ENCODE results near the gene ASB3. TPM values are rescaled to one million over a fixed set of nuclear protein-coding genes. Genes with fewer than 3 reads are reported as not detected.
A peak's percentile ranks its signal among the peaks of the same experiment; 100 is the strongest.

Gene ASB3
- total and polyA plus RNA-seq, 5 donors: 8.2 to 18.0 (median 15.5) TPM

DNA sequence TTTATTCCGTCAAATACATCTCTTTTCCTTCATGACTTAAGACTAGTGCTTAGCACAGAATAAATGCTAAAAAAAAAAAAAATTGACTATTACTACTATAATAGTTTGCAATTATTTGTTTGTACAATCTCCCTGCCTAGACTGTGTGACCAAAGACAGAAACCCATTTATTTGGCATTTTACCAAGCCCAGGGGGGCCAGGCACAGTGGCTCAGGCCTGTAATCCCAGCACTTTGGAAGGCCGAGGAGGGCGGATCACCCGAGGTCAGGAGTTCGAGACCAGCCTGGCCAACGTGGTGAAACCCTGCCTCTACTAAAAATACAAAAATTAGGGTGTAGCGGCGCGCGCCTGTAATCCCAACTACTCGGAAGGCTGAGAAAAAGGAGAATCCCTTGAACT, 1.4 kb downstream of the ASB3 start:
- DNase-seq (no peak), ATAC-seq (no peak)
- Histone ChIP-seq H3K27me3 (ENCODE audit: control insufficient read depth, insufficient read depth) (no peaks in the 10 kb centered on the region), H3K27ac (ENCODE audit: low read length) (no peak overlapping the region), H3K4me1 (ENCODE audit: control insufficient read depth, insufficient read depth, low read length) (peaks cover 1% of the 10 kb centered on the region), H3K4me3 (ENCODE audit: low read length) (no peak overlapping the region), H3K9me3 (ENCODE audit: control insufficient read depth, low read length) (no peaks in the 10 kb centered on the region)
- 56% methylated on average over 11 of the region's 11 CpGs for WGBS
- intact Hi-C loops (cut with DNase I): no loop called here

- H3K27me3 ChIP-seq (ENCODE audit: control insufficient read depth, insufficient read depth): no peaks in the 10 kb centered on the region
- H3K4me3 ChIP-seq (ENCODE audit: low read length): no peak overlapping the region
- ATAC-seq (no peak), DNase-seq (no peak)
- no peak overlapping the region for H3K27ac ChIP-seq (ENCODE audit: low read length)
- peaks cover 1% of the 10 kb centered on the region for H3K4me1 ChIP-seq (ENCODE audit: control insufficient read depth, insufficient read depth, low read length)
- no peaks in the 10 kb centered on the region for H3K9me3 ChIP-seq (ENCODE audit: control insufficient read depth, low read length)
- intact Hi-C loops (cut with DNase I): no loop called here
Measured at GRCh38 chr2:53784436-53784835, 2.3 kb downstream of the ASB3 start.

DNA sequence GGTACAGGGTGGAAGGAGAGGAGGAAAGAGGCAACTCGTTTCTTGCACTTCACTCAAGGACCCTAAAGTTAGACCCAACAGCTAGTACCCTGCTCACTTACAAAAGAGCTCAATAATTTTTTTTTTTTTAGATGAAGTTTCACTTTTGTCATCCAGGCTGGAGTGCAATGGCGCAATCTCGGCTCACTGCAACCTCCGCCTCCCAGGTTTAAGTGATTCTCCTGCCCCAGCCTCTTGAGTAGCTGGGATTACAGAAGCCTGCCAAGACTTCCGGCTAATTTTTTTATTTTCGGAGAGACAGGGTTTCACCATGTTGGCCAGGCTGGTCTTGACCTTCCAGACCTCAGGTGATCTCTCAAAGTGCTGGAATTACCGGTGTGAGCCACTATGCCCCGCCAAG, 4.1 kb downstream of the ASB3 start:
- H3K27ac ChIP-seq (ENCODE audit: low read length): no peak overlapping the region
- 80% methylated on average over 8 of the region's 8 CpGs for WGBS
- intact Hi-C loops (cut with DNase I): no loop called here
- DNase-seq (no peak), ATAC-seq (no peak)
- H3K9me3 ChIP-seq (ENCODE audit: control insufficient read depth, low read length): no peaks in the 10 kb centered on the region
- peaks cover 1% of the 10 kb centered on the region for H3K4me1 ChIP-seq (ENCODE audit: control insufficient read depth, insufficient read depth, low read length)
- H3K4me3 ChIP-seq (ENCODE audit: low read length): no peak overlapping the region
- no peaks in the 10 kb centered on the region for H3K27me3 ChIP-seq (ENCODE audit: control insufficient read depth, insufficient read depth)

DNA sequence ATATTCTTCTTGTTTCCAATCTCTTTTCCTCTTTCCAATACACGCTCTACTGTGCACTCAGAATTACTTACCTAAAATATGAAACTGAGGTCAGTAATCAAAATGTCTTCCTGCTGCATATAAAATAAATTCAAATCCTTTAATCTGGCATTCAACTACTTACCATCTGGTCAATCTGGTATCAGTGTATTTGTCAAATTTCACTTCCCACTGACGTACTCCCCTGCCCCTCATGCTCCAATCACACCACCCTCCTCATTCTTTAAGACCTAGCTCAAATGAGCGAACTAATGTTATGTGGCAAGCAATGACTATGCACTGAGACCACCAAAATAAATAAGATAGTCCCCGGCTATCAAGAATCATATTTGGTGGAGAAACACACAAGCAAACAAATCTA, 6.7 kb downstream of the ASB3 start:
- no peak overlapping the region for H3K27ac ChIP-seq (ENCODE audit: low read length)
- no peaks in the 10 kb centered on the region for H3K4me1 ChIP-seq (ENCODE audit: control insufficient read depth, insufficient read depth, low read length)
- intact Hi-C loops (cut with DNase I): no loop called here
- 91% methylated on average over 4 of the region's 4 CpGs for WGBS
- DNase-seq: no peak
- no peak overlapping the region for H3K4me3 ChIP-seq (ENCODE audit: low read length)
- no peak for ATAC-seq
- H3K9me3 ChIP-seq (ENCODE audit: control insufficient read depth, low read length): no peaks in the 10 kb centered on the region
- H3K27me3 ChIP-seq (ENCODE audit: control insufficient read depth, insufficient read depth): no peaks in the 10 kb centered on the region

DNA sequence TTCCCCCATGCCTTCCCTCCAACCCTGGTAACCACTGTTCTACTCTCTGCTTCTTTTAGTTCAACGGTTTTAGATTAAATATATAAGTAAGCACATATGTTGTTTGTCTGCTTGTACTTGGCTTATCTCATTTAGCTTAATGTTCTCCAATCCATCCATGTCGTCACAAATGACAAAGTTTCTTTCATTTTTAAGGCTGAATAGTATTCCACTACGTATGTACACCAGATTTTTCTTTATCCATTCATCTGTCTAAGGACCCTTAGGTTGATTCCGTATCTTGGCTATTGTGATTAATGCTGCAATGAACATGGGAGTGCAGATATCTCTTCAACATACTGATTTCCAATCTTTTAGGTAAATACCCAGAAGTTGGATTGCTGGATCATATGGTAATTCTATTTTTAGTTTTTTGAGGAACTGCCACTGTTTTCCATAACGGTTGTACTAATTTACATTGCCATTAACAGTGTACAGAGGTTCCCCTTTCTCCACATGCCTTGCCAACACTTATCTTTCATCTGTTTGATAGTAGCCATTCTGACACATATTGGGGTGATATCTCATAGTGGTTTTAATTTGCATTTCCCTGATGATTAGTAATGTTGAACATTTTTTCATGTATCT, 8.1 kb downstream of the ASB3 start:
- H3K27ac ChIP-seq (ENCODE audit: low read length): no peak overlapping the region
- ATAC-seq: no peak
- H3K4me1 ChIP-seq (ENCODE audit: control insufficient read depth, insufficient read depth, low read length): no peaks in the 10 kb centered on the region
- intact Hi-C loops (cut with DNase I): no loop called here
- WGBS: 83% methylated on average over 5 of the region's 5 CpGs
- no peak for DNase-seq
- no peak overlapping the region for H3K4me3 ChIP-seq (ENCODE audit: low read length)
- no peaks in the 10 kb centered on the region for H3K27me3 ChIP-seq (ENCODE audit: control insufficient read depth, insufficient read depth)
- H3K9me3 ChIP-seq (ENCODE audit: control insufficient read depth, low read length): no peaks in the 10 kb centered on the region

DNA sequence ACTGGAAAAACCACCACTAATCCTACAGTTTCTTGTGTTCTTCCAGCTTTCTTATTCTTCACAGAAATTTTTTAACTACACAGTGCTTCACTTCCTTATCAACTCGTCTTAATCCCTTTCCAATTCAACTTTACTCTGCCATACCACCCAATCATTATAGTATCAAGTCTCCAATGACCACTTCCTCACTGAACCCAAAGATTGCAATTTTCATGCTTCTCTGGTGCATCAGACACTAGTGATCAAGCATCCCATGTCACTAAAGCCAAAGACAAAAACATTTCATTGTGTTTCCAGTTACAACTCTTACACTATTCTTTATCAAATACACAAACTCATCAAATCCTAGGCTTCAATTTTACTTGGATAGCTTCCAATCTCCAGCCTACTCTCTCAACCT, 9.6 kb downstream of the ASB3 start:
- H3K9me3 ChIP-seq (ENCODE audit: control insufficient read depth, low read length): no peaks in the 10 kb centered on the region
- H3K4me1 ChIP-seq (ENCODE audit: control insufficient read depth, insufficient read depth, low read length): no peaks in the 10 kb centered on the region
- DNase-seq (no peak), ATAC-seq (no peak)
- no peak overlapping the region for H3K4me3 ChIP-seq (ENCODE audit: low read length)
- no peak overlapping the region for H3K27ac ChIP-seq (ENCODE audit: low read length)
- intact Hi-C loops (cut with DNase I): no loop called here
- H3K27me3 ChIP-seq (ENCODE audit: control insufficient read depth, insufficient read depth): no peaks in the 10 kb centered on the region
- WGBS: 57% methylated on average over 1 of the region's 1 CpG

GRCh38 chr2:53770264-53770663, 16.5 kb downstream of the ASB3 start:
- WGBS: 90% methylated on average over 4 of the region's 4 CpGs
- Histone ChIP-seq H3K4me3 (ENCODE audit: low read length) (no peak overlapping the region), H3K27ac (ENCODE audit: low read length) (no peak overlapping the region), H3K27me3 (ENCODE audit: control insufficient read depth, insufficient read depth) (no peaks in the 10 kb centered on the region), H3K4me1 (ENCODE audit: control insufficient read depth, insufficient read depth, low read length) (no peaks in the 10 kb centered on the region), H3K9me3 (ENCODE audit: control insufficient read depth, low read length) (no peaks in the 10 kb centered on the region)
- DNase-seq (no peak), ATAC-seq (no peak)
- intact Hi-C loops (cut with DNase I): no loop called here

- DNase-seq: no peak
- Histone ChIP-seq H3K9me3 (ENCODE audit: control insufficient read depth, low read length) (no peaks in the 10 kb centered on the region), H3K4me1 (ENCODE audit: control insufficient read depth, insufficient read depth, low read length) (no peaks in the 10 kb centered on the region), H3K27me3 (ENCODE audit: control insufficient read depth, insufficient read depth) (no peaks in the 10 kb centered on the region), H3K27ac (ENCODE audit: low read length) (no peak overlapping the region), H3K4me3 (ENCODE audit: low read length) (no peak overlapping the region)
- intact Hi-C loops (cut with DNase I): no loop called here
- WGBS: 93% methylated on average over 15 of the region's 15 CpGs
- no peak for ATAC-seq
Measured at GRCh38 chr2:53769318-53769945, 17.3 kb downstream of the ASB3 start.

DNA sequence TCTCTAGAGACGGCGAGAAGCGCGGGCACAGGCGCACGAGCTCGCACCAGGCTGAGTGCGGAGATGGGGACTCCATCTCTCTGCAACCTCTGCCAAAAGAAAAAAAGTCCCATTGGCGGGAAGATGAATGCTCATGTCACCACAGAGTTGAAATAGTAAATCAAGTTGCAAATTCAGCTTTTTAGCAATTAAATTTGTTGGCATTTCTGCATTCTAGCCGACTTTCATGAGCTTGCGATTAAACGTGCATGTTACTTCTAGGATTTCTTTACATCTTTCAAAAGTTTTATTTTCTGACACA, 18.6 kb downstream of the ASB3 start:
- no peaks in the 10 kb centered on the region for H3K4me1 ChIP-seq (ENCODE audit: control insufficient read depth, insufficient read depth, low read length)
- intact Hi-C loops (cut with DNase I): no loop called here
- 1% methylated on average over 12 of the region's 12 CpGs for WGBS
- H3K4me3 ChIP-seq (ENCODE audit: low read length): peak overlapping the region; percentile 89
- no peak for DNase-seq
- no peaks in the 10 kb centered on the region for H3K9me3 ChIP-seq (ENCODE audit: control insufficient read depth, low read length)
- H3K27me3 ChIP-seq (ENCODE audit: control insufficient read depth, insufficient read depth): no peaks in the 10 kb centered on the region
- peak in 1 of 2 donors; percentile 78 for ATAC-seq
- H3K27ac ChIP-seq (ENCODE audit: low read length): peak overlapping the region; percentile 13

DNA sequence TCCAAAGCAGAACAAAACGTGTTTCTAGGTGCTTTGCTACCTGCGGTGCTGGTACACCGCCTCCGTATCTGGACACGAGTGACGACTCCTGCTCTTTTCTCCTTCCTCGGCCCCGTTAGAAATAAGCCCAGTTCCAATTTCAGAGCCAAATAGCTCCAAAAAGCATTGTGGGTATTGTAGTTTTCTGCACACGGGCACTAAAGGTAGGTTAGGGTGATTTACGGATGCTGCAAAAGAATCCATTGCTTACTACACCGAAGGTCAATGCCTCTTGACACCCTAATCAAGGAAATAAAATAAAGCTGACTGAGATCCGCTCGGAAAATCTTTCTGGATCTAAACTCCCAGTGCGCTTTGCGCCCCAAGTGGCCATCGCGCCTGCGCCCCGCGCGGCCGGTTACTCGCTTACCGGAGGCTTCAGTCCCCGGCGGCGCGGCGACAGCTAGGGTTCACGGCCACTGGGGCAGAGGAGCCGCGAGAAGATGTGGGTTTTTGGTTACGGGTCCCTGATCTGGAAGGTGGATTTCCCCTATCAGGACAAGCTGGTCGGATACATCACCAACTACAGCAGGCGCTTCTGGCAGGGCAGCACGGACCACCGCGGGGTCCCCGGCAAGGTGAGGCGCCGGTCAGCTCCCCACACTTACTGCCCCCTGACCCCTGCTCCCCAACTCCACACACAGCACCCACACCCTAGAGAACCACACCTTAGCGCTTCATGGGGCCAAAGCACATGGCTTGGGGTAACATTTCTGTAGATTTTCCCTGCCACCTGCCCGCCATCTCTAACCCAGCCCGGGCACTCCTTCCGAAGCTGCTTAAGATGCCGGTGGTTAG, 19.1 kb downstream of the ASB3 start, which contains the start of gene CHAC2:
Gene CHAC2 (plus strand): TSS at position 400 of the 837 bp plus-strand sequence. CDS start 83 bp downstream, at position 483.
- Histone ChIP-seq H3K4me1 (ENCODE audit: control insufficient read depth, insufficient read depth, low read length) (no peaks in the 10 kb centered on the region), H3K9me3 (ENCODE audit: control insufficient read depth, low read length) (no peaks in the 10 kb centered on the region), H3K27ac (ENCODE audit: low read length) (peak within 1 kb of the TSS; percentile 62), H3K4me3 (ENCODE audit: low read length) (peak within 1 kb of the TSS; percentile 89), H3K27me3 (ENCODE audit: control insufficient read depth, insufficient read depth) (no peaks in the 10 kb centered on the region)
- WGBS: 0% methylated on average over 46 of the region's 46 CpGs
- DNase-seq: peak; percentile 88 to 96 (median 93)
- intact Hi-C loops (cut with DNase I): no loop called here
- peak; percentile 96 for ATAC-seq

GRCh38 chr2:53765767-53766166, 21.0 kb downstream of the ASB3 start:
- Histone ChIP-seq H3K27me3 (ENCODE audit: control insufficient read depth, insufficient read depth) (no peaks in the 10 kb centered on the region), H3K9me3 (ENCODE audit: control insufficient read depth, low read length) (no peaks in the 10 kb centered on the region), H3K4me3 (ENCODE audit: low read length) (no peak overlapping the region), H3K27ac (ENCODE audit: low read length) (no peak overlapping the region), H3K4me1 (ENCODE audit: control insufficient read depth, insufficient read depth, low read length) (no peaks in the 10 kb centered on the region)
- intact Hi-C loops (cut with DNase I): no loop called here
- 86% methylated on average over 1 of the region's 1 CpG for WGBS
- ATAC-seq (no peak), DNase-seq (no peak)

All from right cardiac atrium (tissue), 5 donors.